Stimulated activated CD8-positive, alpha-beta memory T cell treated with anti-CD3 and anti-CD28 coated beads, Interleukin-7, amount 100 ng/mL, for 1 hour (primary cell): ENCODE results near the gene MYO3B.
"Not testable (repeated sequence)": the region's sequence is repeated elsewhere in the genome, so short reads cannot be mapped to it uniquely, and the experiment has no call there.

Experiments
- DNase-seq, 2 donors: peaks; one replicate each; pipeline ENCODE4 v3.0.0-alpha.2; 2020; ENCODE audit warnings: low read depth in 2 of 2

The MYO3B gene

DNA sequence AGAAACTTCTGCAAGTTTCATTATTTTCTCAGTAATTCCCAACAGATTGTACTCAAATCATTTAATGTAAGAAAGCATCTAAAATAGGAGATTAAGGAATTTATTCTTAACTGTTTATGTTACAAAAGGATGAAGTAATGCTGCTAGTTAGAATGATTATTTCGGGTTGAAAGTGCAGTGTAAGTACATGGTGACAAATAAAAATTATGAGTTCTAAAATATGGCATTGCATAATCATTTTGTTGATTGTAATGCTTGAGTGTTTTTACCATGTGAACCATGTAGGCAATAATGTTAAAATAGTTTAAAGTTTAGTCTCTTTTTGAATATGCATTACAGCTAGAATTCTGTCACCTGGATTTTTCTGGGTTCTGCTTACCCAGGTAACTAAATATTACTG lies 388.2 kb downstream of the MYO3B start:
- DNase-seq = no peak

GRCh38 chr2:170567429-170567828 lies 389.5 kb downstream of the MYO3B start:
- no peak for DNase-seq

DNA sequence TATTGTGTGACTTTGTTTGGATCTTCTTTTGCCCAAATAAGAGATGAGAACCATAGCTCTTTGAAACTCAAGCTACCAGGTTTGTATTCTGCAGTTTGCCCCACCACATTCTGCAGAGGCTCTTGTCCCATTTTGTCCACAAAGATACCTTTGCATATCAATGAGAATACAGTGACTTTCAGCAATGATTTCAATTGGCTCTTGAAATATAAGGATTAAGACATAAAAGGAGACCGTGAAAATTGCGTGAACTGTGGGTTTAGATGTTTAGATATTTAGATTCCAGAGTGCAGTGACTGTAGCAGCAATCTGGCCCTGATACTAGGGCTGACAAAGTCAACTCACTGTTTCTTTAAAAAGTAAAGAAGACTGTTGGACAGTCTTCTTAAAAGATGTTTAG lies 390.6 kb downstream of the MYO3B start:
- DNase-seq = no peak

- no peak for DNase-seq
These were observed 393.7 kb downstream of the MYO3B start for GRCh38 chr2:170571612-170572011.

DNA sequence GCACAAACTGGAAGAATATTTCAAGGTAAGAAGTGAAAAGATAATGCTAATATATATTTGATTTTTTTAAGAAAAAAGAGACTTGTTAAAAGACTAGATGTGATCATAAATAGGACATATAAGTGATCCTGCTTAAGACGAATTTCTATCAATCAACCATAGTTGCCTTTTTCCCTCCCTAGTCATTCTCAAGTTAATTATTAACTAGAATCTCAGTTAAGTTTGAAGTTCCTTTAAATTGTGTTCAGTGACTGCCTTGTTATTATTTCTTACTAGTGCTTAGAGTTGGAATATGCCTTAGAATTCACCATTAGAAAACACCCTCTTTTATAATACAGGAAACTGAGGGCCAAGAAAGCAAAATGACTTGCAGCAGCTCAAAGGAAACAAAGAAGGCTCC lies 395.7 kb downstream of the MYO3B start:
- no peak for DNase-seq

DNA sequence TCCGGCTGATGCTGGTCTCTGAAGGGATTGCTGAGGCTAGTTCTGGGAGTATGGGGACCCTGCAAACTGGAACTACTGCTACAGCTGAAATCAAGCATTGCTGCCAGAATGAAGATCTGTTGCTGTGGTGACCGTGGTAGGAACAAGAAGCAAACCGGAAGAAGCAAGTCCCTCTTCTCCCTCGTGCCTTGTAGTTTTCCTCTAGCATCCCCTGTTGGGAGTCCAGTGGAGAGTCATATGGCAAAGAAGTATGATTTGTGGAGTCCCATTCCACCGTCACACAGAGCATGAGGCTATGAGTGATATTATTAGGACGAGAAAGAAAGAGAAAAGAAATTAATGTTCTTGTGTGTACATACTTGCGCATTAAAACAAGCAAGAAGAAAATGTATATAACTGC lies 398.3 kb downstream of the MYO3B start:
- no peak for DNase-seq

- DNase-seq = no peak
These were observed 399.4 kb downstream of the MYO3B start for GRCh38 chr2:170577356-170577755.

DNA sequence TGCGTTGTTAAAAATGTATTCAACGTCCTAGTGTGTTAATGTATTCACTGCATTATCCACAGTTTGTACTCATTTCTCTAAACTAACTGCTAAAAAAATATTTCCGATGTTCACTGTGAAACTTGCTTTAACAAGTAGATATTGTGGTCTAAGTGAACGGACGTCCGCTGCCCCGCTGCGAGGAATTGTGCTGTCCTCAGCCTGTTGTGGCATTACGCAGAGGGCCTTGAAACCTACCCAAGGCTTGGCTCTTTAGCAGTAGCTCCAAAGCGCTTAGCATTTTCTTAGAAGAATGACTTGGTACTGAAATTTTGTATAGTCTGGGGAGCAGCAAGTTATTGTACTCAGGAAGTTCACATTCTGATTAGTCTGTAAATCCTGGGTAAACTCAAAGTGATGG lies 400.7 kb downstream of the MYO3B start:
- no peak for DNase-seq

GRCh38 chr2:170579511-170579910 lies 401.6 kb downstream of the MYO3B start:
- DNase-seq = no peak

GRCh38 chr2:170582313-170582712 lies 404.4 kb downstream of the MYO3B start:
- no peak for DNase-seq

DNA sequence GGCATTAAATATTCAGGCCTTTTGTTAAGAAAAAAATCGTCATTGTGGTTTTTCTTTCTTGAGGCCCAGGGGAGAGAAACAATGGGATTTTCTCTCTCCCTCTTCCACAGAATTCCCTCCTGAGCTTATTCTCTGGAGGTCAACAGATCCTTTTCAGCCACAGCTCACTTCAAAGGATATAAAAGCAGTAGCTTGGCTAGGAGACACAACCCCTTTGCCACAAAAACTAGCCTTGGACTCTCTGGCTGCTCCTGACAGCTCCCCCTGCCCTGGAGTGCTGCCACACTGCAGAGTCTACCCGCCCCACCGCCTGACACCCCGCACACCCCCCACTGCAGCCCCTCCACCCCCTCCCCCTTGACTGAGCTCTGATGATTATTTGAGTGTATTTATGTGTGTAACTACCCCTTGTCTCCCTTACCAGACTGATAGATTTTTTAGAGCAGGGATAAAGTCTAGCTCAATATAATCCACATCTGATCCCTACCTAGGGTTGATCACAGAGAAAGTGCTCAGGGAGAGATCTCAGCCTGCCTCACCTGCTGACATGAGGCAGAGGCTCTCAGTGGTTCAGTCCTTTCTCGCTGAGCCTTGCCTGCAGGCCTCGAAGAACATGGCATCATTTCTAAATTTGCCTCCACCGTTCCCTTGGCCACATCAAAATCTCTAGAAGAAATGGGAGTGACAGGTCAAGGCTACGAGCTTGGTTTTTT lies 405.0 kb downstream of the MYO3B start:
- no peak for DNase-seq

DNA sequence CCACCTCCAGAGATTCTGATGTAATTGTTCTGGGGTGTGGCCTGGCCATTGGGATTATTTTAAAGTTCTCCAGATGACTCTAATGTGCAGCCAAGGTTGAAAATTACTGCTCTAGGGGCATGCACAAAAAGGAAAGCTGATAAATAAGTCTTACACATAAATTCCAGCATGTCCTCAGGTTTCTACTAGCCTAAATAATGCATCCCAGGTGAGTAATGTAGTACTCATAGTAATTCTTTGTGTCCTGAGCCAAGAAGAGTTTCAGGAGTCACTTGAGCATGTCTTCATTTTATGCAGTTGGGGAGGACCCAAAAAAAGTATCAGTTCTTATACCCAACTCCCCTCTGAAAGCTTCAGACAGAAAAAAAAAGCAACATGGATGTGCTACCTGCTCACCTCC lies 407.1 kb downstream of the MYO3B start:
- DNase-seq = no peak

DNA sequence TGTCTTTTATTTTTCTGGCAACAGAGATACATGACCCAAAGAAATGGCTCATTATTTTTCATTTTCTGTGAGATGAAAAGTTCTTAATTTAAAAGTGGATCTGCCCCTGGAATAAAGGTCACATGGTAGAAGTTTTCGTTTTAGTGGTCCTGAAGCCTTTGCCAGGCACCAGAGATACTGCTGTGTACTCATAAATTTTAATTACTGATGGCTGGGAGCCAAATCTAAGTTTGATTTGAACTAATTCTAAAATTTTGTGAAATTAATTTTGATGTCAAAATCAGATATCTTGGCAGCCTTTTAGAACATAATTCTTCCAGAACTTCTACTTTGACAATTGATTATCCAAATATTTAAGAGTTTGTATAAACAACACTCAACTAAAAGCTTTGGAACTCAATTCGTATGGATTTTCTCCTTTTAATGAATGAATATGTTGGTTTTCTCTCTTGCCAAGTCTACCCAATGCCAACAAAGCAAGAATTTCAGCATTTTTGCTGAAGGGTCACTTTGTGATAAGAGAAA lies 408.7 kb downstream of the MYO3B start:
- DNase-seq = no peak

GRCh38 chr2:170587117-170587516 lies 409.2 kb downstream of the MYO3B start:
- DNase-seq = no peak

- DNase-seq = no peak
These were observed 410.0 kb downstream of the MYO3B start for GRCh38 chr2:170587922-170588321.

DNA sequence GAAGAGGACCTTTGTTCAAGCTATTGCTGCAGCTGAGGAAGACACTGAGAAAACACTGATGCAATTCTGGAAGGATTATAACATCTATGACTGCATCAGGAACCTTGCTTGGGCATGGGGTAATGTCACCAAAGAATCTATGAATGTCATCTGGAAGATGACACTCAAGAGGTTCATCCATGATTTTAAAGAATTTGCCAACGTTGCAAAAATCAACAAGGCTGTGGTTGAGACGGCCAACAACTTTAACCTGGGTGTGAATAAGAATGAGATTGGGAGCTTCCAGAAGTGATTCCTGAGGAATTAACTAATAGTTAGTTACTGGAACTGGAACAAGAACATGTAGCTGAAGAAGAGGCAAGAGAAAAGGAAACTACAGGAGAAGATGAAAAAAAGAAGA lies 410.8 kb downstream of the MYO3B start:
- no peak for DNase-seq

DNA sequence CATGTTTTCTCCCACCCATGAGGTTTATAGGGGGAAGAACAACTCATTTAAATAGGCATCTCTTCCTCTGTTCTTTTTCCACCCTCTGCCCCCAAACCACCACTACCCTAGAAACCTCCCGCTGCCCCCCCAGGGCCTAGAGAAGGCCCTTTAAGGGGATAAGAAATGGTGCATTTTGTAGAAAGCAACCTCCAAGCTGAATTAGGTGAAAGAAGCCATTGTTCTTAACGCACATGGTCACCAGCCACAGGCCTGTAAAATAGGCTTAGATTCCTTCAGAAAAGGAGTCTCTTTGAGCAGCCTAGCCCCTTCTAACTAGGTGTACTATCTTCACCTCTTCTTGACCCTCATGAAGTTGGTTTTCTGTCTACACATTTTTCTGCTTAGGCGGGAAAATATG lies 418.6 kb downstream of the MYO3B start:
- DNase-seq = no peak

DNA sequence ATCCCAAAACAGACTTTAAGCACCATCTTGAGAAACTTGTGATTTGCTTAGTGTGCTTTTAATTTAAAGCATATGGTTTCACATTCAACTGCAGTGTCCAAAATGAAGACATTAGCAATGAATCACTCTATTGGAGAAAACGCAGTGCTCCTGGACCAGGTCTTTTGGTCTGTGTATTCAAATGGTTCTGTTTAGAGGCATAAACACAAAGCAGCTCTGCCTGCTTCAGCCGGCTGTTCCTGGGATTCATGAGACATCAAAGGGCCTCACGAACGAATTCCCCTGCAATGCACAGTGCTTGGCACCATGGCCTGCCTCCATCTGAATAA lies 420.1 kb downstream of the MYO3B start:
- no peak for DNase-seq

- DNase-seq = no peak
These were observed 423.5 kb downstream of the MYO3B start for GRCh38 chr2:170601489-170601888.

DNA sequence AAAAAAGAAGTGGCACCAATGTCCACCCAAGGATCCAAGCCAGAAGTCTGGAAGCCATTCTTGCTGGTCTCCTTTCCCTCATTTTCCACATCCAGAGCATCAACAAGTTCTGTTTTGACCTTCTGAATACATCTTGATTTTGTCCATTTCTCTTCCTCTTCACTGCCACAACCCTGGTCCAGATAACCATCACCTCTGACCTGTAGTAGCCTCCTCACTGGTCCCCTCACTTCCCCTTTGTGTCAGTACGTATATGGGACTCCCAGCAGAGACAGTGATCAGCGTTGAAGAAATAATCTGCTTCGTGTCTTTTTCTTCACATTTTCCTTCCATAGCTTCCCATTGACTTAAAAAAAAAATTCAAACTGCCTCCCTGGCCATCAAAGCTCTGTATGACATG lies 427.9 kb downstream of the MYO3B start:
- DNase-seq = no peak

DNA sequence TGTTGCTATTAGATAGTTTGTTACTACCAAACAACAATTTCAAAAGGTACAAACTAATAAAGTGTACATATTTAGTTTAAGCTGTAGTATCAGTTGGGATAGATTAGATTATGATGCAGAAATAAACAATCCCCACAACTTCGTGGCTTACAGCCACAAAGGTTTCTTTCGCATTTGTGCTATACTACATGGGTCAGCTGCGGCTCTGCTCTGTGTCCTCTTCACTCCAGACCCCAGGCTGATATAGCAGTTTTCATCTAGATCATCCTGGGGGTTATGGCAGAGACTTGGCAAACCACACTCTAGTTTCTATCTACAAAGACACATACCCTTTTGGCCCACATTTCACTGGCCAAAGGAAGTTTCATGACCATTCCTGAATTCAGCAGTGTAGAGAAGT lies 429.2 kb downstream of the MYO3B start:
- DNase-seq = no peak

DNA sequence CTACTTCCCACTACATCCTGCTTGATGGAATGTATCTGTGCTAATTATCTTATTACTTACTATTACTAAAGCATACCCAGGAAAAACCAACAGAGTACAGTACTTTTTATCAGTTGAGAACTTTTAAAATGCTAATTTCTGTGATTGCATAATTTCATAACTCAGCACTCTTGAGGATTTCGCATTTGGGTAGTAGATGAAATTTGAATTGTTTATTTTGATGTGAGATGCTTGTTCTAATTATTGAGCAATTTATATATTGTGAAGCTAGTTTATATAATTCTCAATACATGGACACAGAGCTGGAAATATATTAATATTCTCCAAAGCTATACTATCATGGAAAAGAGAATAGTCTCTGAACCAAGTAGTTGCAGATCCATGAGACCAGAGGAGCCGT lies 432.7 kb downstream of the MYO3B start:
- no peak for DNase-seq

- DNase-seq = not testable (repeated sequence)
These were observed 441.0 kb downstream of the MYO3B start for GRCh38 chr2:170618948-170619347.

GRCh38 chr2:170635094-170635493 lies 457.1 kb downstream of the MYO3B start:
- DNase-seq = not testable (repeated sequence)
